NCI-H2107 (cell line): ENCODE data around the gene C1orf159.
"Not testable (repeated sequence)": the region's sequence is repeated elsewhere in the genome, so short reads cannot be mapped to it uniquely, and the experiment has no call there.

ENCODE experiments used
- DNase-seq: peaks from one replicate; lab custom pipeline; 2025; lab: John Stamatoyannopoulos, UW

The C1orf159 gene

DNA sequence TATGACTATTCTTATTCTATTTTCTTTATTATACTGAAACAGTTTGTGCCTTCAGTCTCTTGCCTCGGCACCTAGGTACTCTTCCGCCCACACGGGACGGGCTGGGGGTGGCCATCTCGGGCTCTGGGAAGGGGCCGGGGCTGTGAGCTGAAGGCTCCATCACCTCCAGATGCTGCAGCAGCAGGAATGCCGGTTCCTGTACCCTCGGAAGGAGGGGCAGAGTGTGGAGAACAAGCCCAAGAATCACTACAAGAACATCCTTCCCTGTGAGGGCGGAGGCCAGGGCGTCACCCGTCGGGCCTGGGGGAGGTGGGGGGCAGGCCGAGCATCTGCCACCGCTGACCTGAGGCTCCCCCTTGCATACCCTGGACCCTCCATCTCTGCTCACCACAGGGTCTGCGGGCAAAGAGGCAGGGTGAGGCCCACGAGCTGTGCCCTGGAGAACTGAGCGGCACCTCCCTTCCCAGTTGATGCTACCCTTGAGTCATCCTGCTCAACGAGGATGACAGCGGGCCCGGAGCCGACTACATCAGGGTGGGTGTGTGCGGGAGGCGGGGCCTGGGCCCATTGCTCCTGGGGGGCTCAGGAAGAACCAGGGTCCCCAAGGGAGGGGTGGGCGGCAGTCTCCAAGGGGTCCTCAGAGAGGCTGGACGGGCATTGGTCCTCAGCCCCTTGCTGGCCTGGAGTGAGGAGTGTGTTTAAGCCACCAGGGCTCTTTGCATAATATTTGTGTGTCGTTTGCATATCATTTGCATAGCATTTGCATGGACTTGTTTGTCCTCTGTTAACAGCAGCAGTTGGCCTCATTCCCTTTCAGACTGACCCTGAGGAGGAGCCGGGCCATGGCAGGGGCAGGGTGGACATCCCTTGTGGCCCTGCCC is 49.2 kb downstream of the C1orf159 start:
- DNase-seq = no peak

DNA sequence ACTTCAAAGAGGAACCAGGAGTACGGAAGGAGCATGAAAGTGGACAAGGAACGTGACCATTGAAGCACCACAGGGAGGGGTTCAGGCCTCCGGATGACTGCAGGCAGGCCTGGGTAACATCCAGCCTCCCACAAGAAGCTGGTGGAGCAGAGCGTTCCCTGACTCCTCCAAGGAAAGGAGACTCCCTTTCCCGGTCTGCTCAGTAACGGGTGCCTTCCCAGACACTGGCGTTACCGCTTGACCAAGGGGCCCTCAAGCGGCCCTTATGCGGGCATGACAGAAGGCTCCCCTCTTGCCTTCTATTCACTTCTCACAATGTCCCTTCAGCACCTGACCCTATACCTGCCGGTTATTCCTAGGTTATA is 50.0 kb downstream of the C1orf159 start:
- not testable (repeated sequence) for DNase-seq

DNA sequence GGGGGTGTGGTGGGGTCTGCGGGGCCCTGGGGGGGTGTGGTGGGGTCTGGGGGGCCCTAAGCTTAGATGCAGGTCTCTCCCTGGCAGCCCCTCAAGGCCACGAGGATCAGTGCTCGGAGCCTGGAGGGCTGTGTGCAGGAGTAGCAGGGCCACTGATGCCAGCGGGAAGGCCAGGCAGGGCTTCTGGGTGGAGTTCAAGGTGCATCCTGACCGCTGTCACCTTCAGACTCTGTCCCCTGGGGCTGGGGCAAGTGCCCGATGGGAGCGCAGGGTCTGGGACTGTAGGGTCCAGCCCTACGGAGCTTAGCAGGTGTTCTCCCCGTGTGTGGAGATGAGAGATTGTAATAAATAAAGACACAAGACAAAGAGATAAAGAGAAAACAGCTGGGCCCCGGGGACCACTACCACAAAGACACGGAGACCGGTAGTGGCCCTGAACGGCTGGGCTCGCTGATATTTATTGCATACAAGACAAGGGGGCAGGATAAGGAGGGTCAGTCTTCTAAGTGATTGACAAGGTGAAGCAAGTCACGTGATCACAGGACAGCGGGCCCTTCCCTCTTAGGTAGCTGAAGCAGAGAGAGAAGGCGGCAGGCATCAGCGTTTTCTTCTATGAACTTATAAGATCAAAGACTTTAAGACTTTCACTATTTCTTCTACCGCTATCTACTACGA is 50.5 kb downstream of the C1orf159 start:
- DNase-seq = no peak

GRCh38 chr1:1063945-1064831 is 51.7 kb downstream of the C1orf159 start:
- DNase-seq = no peak

GRCh38 chr1:1063261-1063944 is 52.5 kb downstream of the C1orf159 start:
- no peak for DNase-seq

DNA sequence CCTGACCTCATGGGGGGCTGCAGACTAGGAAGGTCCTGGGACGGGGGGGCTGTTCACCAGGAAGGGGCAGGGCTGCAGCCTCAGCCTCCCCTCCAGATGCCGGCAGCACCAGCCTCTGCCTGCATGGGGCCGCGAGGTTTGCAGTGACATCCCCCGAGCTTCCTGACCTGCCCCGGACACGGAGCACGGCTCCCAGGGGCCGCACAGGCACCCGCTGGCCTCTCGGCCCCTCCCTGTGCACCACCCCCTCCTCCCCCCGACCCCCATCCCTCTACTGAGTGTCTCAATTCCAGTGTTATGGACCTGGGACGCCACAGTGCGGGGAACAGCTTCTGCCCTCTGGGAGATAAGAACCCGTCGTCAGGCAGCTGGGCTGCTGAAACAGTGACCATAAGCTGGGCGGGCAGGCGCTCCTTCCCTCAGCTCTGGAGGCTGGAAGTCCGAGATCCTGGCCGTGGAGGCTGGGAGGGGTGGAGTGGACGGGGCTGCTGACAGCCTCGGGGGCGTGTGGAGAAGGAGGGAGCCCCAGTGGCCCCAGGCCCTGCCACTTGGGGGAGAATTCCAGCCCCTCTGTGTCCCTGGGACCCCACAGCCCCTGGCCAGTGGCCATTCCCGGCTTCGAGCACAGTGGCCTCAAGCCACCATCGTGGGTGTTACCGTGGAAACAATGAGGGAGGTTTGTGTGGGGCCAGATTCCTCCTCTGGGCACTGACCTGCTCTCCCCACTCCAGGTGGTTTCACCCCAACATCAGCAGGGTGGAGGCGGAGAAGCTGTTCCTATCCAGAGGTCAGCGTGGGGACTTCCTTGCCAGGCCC is 53.3 kb downstream of the C1orf159 start:
- DNase-seq = no peak

DNA sequence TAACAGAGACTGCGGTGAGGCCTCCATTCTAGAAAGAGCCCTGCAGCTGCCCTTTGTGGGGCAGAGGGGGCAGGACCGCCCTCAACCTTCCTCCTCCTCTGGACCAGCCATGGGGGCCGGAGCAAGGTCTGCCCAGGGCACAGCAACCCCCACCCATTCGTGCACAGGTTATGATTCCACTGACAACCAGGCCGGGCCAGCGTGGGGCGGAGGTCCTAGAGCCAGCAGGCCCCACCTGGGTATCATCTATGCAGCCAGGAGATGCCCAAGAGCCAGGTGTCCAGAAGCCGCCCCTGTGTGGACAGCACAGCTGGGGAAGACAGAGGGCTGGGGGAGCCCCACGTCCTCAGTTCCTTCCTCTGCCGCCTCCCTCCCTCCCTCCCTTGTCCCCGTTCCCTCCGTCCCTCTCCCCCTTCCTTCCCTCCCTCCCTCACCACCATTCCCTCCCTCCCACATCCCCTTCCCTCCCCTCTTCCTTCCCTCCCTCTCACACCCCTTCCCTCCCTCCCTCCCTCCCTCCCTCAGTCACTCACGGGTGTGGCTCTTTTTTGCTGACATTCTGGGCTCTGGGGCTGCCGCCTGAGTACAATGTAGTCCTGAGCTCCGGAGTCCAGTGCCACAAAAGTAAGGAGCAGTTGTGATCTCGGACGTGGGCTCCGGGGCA is 54.1 kb downstream of the C1orf159 start:
- no peak for DNase-seq

- DNase-seq = no peak
Measured at GRCh38 chr1:1060281-1061000, 55.4 kb downstream of the C1orf159 start.

- DNase-seq = no peak
Measured at GRCh38 chr1:1059494-1060280, 56.2 kb downstream of the C1orf159 start.

- no peak for DNase-seq
Measured at GRCh38 chr1:1058921-1059493, 56.9 kb downstream of the C1orf159 start.

- no peak for DNase-seq
Measured at GRCh38 chr1:1058088-1058905, 57.6 kb downstream of the C1orf159 start.

GRCh38 chr1:1057769-1058087 is 58.2 kb downstream of the C1orf159 start:
- not testable (repeated sequence) for DNase-seq

- no peak for DNase-seq
Measured at GRCh38 chr1:1055841-1056736, 59.8 kb downstream of the C1orf159 start.

DNA sequence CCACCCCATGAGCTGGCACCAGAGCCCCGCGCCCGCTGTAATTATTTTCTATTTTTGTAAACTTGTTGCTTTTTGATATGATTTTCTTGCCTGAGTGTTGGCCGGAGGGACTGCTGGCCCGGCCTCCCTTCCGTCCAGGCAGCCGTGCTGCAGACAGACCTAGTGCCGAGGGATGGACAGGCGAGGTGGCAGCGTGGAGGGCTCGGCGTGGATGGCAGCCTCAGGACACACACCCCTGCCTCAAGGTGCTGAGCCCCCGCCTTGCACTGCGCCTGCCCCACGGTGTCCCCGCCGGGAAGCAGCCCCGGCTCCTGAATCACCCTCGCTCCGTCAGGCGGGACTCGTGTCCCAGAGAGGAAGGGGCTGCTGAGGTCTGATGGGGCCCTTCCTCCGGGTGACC is 60.9 kb downstream of the C1orf159 start:
- DNase-seq = no peak

- no peak for DNase-seq
Measured at GRCh38 chr1:1054099-1054700, 61.7 kb downstream of the C1orf159 start.

DNA sequence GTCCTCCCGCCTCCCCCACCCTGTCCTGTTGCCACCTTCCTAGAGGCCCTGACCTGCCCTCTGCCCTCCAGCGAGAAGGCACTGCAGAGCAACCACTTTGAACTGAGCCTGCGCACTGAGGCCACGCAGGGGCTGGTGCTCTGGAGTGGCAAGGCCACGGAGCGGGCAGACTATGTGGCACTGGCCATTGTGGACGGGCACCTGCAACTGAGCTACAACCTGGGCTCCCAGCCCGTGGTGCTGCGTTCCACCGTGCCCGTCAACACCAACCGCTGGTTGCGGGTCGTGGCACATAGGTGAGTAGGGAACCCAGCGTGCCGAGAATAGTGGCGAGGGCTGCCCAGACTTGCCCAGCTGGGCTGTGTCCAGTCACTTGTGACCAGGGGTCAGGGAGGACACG is 62.2 kb downstream of the C1orf159 start:
- no peak for DNase-seq
